Body of pancreas (tissue), 4 donors: ENCODE results near the gene PCDH15. TPM values are rescaled to one million over a fixed set of nuclear protein-coding genes. Genes with fewer than 3 reads are reported as not detected.

Source experiments
- ATAC-seq: fragments of 150-250 bp; one replicate; pipeline ENCODE4 v1.9.1; 2016
- DNase-seq, 4 donors: peaks; one replicate each; pipeline ENCODE4 v3.0.0-alpha.2; 2019
- H3K27ac ChIP-seq, 4 donors: fragments of 200-600 bp; sonication (generic); 1 replicate in 3 of 4; 2 replicates in 1 of 4; pipeline versions ENCODE4 v1.5.1 to v1.6.1; 2016 to 2019; ENCODE audit warnings: mild to moderate bottlenecking in 1 of 4, mixed read lengths in 1 of 4, moderate library complexity in 1 of 4
- H3K27me3 ChIP-seq, 2 donors: fragments of 200-600 bp; sonication (generic); one replicate each; pipeline ENCODE4 v1.6.0; 2016; ENCODE audit warnings: mild to moderate bottlenecking in 1 of 2
- H3K36me3 ChIP-seq, 2 donors: fragments of 200-600 bp; sonication (generic); replicated peaks in 1 of 2; 2 replicates each; pipeline ENCODE4 v1.5.1; 2016; ENCODE audit warnings: low read depth in 2 of 2; ENCODE audit not compliant: insufficient read depth in 1 of 2
- H3K4me1 ChIP-seq: fragments of 200-600 bp; sonication (generic); one replicate; pipeline ENCODE4 v1.6.0; 2016
- H3K4me3 ChIP-seq, 2 donors: fragments of 200-600 bp; sonication (generic); 1 replicate in 1 of 2; 2 replicates in 1 of 2; pipeline ENCODE4 v1.5.1; 2016 to 2019
- H3K9me3 ChIP-seq, 3 donors: fragments of 200-600 bp; sonication (generic); 1 replicate in 2 of 3; 2 replicates in 1 of 3; pipeline ENCODE4 v1.5.1; 2016
- POLR2A ChIP-seq, 3 donors: fragments of 450-650 bp; IDR thresholded peaks; one replicate each; pipeline ENCODE4 v1.6.1; 2016; ENCODE audit warnings: antibody characterized with exemption in 3 of 3, mild to moderate bottlenecking in 2 of 3
- WGBS, 2 donors: methylation state at CpG; one replicate each; pipeline ENCODE4 v1.1.5; 2017; 5-methylcytosine and 5-hydroxymethylcytosine counted together
- intact Hi-C: fragments of 100-400 bp; cut with DNase I; formaldehyde crosslinking; loops from one replicate; pipeline ENCODE4 v1.15.1; 2023
- total RNA-seq, 2 donors: library from RNA; depleted of rRNA; stranded (reverse); fragments of >200 nt; gene quantifications; one replicate each; pipeline ENCODE4 v1.1.0, GENCODE V29; 2016
- TF ChIP-seq, protein P1 (sequence below), 7 experiments: fragments of 450-650 bp in 4 of 7; fragments of 200-600 bp in 3 of 7; sonication (generic) in 3 of 7; IDR thresholded peaks; one replicate each; pipeline ENCODE4 v1.5.1; 2016 to 2019; ENCODE audit warnings: antibody characterized with exemption in 7 of 7

The PCDH15 gene
- total RNA-seq: not detected

GRCh38 chr10:54800741-54801421, at the start of gene PCDH15:
Gene PCDH15 (minus strand): TSS chr10:54801231. CDS start chr10:54664262, 136,969 bp downstream.
- WGBS, 2 donors: 8 to 11% methylated on average over 10 of the region's 10 CpGs

DNA sequence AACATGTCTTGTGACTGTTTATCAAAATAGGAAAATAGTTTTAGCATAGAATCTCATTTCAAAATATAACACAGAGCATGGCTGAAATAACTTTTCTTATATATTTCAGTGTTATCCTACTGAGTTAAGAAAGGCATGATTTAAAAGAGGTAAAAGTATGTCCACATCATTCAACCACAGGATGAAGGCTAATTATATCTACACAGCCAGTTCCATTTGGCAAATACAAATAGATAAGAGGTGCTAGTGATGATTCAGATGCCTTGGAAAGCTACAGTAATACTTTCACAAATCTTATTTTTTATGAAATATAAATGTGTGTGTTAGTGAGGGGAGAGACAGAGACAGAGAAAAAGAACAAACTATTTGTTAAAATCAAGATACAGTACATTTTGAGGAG, 42.9 kb upstream of the PCDH15 start:
- no peaks in the 10 kb centered on the region for H3K9me3 ChIP-seq
- DNase-seq (no peak), ATAC-seq (no peak)
- TF ChIP-seq, protein P1, sequence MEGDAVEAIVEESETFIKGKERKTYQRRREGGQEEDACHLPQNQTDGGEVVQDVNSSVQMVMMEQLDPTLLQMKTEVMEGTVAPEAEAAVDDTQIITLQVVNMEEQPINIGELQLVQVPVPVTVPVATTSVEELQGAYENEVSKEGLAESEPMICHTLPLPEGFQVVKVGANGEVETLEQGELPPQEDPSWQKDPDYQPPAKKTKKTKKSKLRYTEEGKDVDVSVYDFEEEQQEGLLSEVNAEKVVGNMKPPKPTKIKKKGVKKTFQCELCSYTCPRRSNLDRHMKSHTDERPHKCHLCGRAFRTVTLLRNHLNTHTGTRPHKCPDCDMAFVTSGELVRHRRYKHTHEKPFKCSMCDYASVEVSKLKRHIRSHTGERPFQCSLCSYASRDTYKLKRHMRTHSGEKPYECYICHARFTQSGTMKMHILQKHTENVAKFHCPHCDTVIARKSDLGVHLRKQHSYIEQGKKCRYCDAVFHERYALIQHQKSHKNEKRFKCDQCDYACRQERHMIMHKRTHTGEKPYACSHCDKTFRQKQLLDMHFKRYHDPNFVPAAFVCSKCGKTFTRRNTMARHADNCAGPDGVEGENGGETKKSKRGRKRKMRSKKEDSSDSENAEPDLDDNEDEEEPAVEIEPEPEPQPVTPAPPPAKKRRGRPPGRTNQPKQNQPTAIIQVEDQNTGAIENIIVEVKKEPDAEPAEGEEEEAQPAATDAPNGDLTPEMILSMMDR (IDR thresholded peaks at IDR 0.05): no peak
- TF ChIP-seq POLR2A (IDR thresholded peaks at IDR 0.05): no peak
- intact Hi-C loops: no loop called here
- no peaks in the 10 kb centered on the region for H3K4me1 ChIP-seq
- H3K36me3 ChIP-seq: no peaks in the 10 kb centered on the region
- H3K27me3 ChIP-seq: no peaks in the 10 kb centered on the region
- H3K27ac ChIP-seq: no peak overlapping the region
- H3K4me3 ChIP-seq: no peak overlapping the region

More at GRCh38 chr10:54800741-54801421, at the start of gene PCDH15:
- TF ChIP-seq, protein P1 (IDR thresholded peaks at IDR 0.05): peak in 5 of 7 experiments; percentile 15 to 41 (median 26)
- TF ChIP-seq POLR2A (IDR thresholded peaks at IDR 0.05): no peak
- Histone ChIP-seq H3K4me1 (no peaks in the 10 kb centered on the region), H3K9me3 (no peaks in the 10 kb centered on the region), H3K4me3 (no peak within 1 kb of the TSS), H3K27ac (no peak within 1 kb of the TSS), H3K36me3 (no peaks in the 10 kb centered on the region), H3K27me3 (no peaks in the 10 kb centered on the region)
- ATAC-seq (peak; percentile 24), DNase-seq (peak; percentile 12 to 38 (median 18))
- intact Hi-C loops: no loop called here

- H3K4me3 ChIP-seq: no peak overlapping the region
- no peaks in the 10 kb centered on the region for H3K4me1 ChIP-seq
- H3K9me3 ChIP-seq: no peaks in the 10 kb centered on the region
- TF ChIP-seq, protein P1 (IDR thresholded peaks at IDR 0.05): no peak
- no peak for TF ChIP-seq POLR2A (IDR thresholded peaks at IDR 0.05)
- ATAC-seq: peak; percentile 38
- no peaks in the 10 kb centered on the region for H3K27me3 ChIP-seq
- WGBS, 2 donors: 16 to 24% methylated on average over 5 of the region's 5 CpGs
- DNase-seq: peak in 1 of 4 donors; percentile 20
- no peak overlapping the region for H3K27ac ChIP-seq
- intact Hi-C loops: no loop called here
- no peaks in the 10 kb centered on the region for H3K36me3 ChIP-seq
Observed at GRCh38 chr10:54843085-54843646, 42.1 kb upstream of the PCDH15 start.

DNA sequence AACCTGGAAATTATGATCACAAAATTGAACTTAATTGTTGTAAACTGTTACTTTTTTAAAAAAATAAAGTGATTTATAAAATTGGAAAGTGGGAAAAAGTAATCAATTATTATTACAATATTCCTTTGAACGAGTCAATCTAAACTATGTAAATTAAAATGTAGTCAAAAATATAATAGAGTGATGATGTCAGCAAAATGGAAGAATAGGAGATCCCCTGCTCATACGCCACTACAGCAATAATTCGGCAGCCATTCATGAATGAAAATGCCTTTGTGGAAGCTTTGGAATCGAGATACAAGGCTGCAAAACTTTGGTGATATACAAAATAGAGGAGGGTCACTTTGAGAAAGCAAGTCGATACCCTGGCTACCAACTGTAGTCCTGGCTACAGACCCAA, 36.4 kb upstream of the PCDH15 start:
- H3K27ac ChIP-seq: no peak overlapping the region
- H3K9me3 ChIP-seq: no peaks in the 10 kb centered on the region
- no peaks in the 10 kb centered on the region for H3K36me3 ChIP-seq
- H3K4me3 ChIP-seq: no peak overlapping the region
- ATAC-seq: no peak
- TF ChIP-seq, protein P1 (IDR thresholded peaks at IDR 0.05): no peak
- TF ChIP-seq POLR2A (IDR thresholded peaks at IDR 0.05): no peak
- no peak for DNase-seq
- intact Hi-C loops: no loop called here
- 63 to 66% methylated on average over 5 of the region's 5 CpGs for WGBS, 2 donors
- H3K27me3 ChIP-seq: no peaks in the 10 kb centered on the region
- no peaks in the 10 kb centered on the region for H3K4me1 ChIP-seq

DNA sequence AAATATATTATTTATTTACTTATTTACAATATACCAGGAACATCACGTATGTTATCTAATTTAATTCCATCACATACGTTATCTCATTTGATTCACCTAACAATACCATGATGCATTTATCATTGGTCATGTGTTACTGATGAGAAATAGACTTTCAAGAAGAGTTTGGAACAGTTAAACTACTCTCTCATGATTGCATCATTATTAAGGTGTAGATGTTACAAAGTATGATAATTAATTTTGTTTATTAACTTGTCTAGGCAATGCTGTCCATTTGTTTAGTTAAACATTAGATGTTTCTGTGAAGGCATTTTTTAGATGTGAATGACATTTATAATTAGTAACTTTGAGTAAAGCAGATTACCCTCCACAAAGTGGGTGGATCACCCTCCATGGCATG, 32.0 kb upstream of the PCDH15 start:
- no peak overlapping the region for H3K27ac ChIP-seq
- no peaks in the 10 kb centered on the region for H3K27me3 ChIP-seq
- H3K4me1 ChIP-seq: no peaks in the 10 kb centered on the region
- DNase-seq (no peak), ATAC-seq (no peak)
- intact Hi-C loops: no loop called here
- H3K9me3 ChIP-seq: no peaks in the 10 kb centered on the region
- H3K36me3 ChIP-seq: no peaks in the 10 kb centered on the region
- WGBS, 2 donors: 28 to 31% methylated on average over 2 of the region's 2 CpGs
- H3K4me3 ChIP-seq: no peak overlapping the region
- TF ChIP-seq POLR2A (IDR thresholded peaks at IDR 0.05): no peak
- TF ChIP-seq, protein P1 (IDR thresholded peaks at IDR 0.05): no peak
